GM21737 (cell line): ENCODE measurements around the gene PLEKHG7.
"Not testable (repeated sequence)": the region's sequence is repeated elsewhere in the genome, so short reads cannot be mapped to it uniquely, and the experiment has no call there.

Experiments
- ATAC-seq: cut with Tn5 transposase; IDR thresholded peaks from one replicate; pipeline ENCODE4 v1.9.1; 2021; ENCODE audit warnings: mild to moderate bottlenecking, moderate library complexity; ENCODE audit not compliant: unreplicated experiment

Gene PLEKHG7

GRCh38 chr12:92745856-92746550 is 43.2 kb downstream of the PLEKHG7 start:
- no peak for ATAC-seq

DNA sequence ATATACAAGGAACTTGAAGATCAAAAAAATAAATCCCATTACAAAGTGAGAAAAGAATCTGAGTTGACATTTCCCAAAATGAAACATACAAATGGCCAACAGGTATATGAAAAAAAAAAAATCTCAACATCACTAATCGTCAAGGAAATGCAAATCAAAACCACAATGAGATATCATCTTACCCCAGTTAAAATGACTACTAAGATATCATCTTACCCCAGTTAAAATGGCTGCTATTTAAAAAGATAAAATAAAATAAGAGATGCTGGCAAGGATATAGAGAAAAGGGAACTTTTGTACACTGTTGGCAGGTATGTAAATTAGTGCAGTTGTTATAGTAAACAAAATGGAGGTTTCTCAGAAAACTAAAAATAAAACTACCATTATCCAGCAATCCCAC is 44.4 kb downstream of the PLEKHG7 start:
- ATAC-seq, result no peak

- not testable (repeated sequence) for ATAC-seq
Measured at GRCh38 chr12:92749691-92750090, 46.9 kb downstream of the PLEKHG7 start.

- no peak for ATAC-seq
Measured at GRCh38 chr12:92753976-92754885, 51.4 kb downstream of the PLEKHG7 start.

GRCh38 chr12:92756898-92757596 is 54.3 kb downstream of the PLEKHG7 start:
- no peak for ATAC-seq

- ATAC-seq, result no peak
Measured at GRCh38 chr12:92757597-92758121, 54.9 kb downstream of the PLEKHG7 start.

DNA sequence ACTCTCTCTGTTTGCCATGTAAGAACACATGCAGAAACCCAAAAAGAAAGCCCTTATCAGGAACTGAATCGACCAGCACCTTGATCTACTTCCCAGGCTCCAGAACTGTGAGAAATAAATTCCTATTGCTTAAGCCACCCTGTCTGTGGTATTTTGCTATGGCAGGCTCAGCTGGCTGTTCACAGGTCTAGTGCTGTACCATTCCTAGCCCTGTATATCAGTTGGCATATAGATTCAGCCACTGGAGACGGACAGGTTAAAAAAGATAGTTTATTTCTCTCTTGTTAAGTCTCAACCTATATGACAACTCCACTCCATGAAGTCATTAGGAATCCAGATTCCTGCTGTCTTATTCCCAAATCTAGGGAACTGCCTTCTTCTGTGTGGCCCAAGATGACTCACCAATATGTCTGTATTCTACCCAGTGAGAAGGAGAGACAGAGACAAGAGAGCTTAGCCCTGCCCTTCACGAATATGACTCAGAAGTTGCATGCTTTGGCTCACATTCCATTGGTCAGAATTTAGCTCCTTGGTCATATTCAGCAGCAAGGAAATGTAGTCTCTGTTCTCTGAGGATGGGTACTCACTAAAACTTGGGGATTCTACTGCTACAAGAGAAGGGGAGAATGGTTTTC is 57.0 kb downstream of the PLEKHG7 start:
- ATAC-seq, result no peak

- no peak for ATAC-seq
Measured at GRCh38 chr12:92762773-92763172, 60.0 kb downstream of the PLEKHG7 start.

DNA sequence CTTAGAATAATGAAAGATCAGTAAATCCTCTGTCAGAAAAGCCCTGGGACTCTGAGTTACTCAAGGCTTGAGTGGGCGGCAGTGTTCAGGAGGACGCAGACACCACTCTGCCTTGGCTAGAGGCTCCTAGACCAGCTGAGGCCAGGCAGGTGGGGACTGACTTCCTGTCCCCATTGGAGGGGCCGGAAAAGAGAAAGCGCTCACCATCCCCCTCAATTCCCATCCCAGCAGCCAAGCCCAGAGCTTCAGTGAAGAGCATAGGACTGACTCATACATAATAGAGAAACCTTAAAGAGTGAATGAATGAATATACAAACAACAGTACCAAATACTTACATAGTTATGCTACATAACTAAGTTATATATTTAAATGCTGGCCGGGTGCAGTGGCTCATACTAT is 62.0 kb downstream of the PLEKHG7 start:
- ATAC-seq, result no peak

GRCh38 chr12:92765871-92766270 is 63.1 kb downstream of the PLEKHG7 start:
- no peak for ATAC-seq

- peak; percentile 89 for ATAC-seq
Measured at GRCh38 chr12:92769124-92769901, 66.5 kb downstream of the PLEKHG7 start.

DNA sequence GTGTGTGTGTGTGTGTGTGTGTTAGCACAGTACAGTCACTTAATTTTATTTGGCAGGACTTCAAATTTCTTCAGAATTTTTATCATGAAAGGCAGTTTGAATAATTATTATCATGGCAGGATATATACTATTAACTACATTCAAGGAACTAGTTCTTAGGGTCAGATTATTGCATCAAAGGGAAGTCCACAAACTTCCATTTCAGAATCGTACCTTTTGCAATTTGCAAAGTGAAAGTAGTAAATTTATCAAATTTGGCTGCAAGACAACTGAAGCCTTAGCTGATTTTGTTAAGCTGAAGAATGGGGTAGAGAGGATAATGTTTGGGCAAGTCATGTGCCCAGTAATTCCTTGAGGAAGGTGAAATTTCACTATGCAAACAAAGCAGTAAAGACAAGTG is 68.2 kb downstream of the PLEKHG7 start:
- no peak for ATAC-seq

DNA sequence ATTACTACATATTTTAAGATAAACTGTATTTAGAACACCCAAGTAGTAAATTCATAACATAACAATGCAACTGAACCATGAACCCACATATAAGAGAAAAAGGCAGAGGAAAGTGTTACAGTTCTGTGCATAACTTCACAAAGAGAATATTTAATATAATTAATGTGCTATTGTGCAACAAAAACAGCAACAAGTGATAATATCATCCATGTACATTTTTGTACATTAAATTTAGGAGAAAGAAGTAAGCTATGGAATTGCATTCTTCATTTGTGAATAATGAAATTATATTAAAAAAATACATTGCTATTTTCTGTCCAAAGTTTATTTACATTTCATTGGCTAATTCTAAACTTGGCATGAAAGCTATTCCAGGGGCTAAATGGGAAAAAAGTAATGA is 72.6 kb downstream of the PLEKHG7 start:
- no peak for ATAC-seq

GRCh38 chr12:92778525-92778924 is 75.7 kb downstream of the PLEKHG7 start:
- ATAC-seq, result no peak

DNA sequence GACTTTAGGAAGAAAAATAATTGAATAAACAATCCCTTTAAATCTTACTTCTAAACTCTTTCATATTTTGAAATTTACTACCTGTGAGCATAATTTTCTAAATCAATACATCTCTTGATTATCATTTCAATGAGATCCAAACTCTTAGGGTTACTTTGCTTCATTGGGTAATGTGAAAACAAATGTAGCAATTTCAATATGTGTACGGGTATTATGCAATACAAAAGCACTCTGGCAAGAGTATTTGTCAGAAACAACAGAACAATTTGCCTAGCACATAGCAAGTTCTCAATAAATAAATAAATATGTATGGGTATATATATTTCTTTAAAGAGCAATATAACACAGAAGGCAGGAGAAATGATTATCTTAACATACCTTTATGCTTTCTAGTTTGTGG is 77.1 kb downstream of the PLEKHG7 start:
- ATAC-seq, result no peak

- no peak for ATAC-seq
Measured at GRCh38 chr12:92784356-92784755, 81.6 kb downstream of the PLEKHG7 start.

GRCh38 chr12:92784797-92785562 is 82.2 kb downstream of the PLEKHG7 start:
- peak; percentile 96 for ATAC-seq

- no peak for ATAC-seq
Measured at GRCh38 chr12:92785563-92785950, 82.8 kb downstream of the PLEKHG7 start.

GRCh38 chr12:92786045-92786444 is 83.3 kb downstream of the PLEKHG7 start:
- no peak for ATAC-seq
